ENCODE results near the gene EPB41. TPM values are rescaled to one million over a fixed set of nuclear protein-coding genes. Genes with fewer than 3 reads are reported as not detected.
A peak's percentile ranks its signal among the peaks of the same experiment; 100 is the strongest.

Gene EPB41
- total RNA-seq, 3 donors from 2014 or later (not counting 1 experiment from before 2014, with no cell fraction given), result 151 to 196 (median 172) TPM

GRCh38 chr1:29011775-29012174 is 97.4 kb downstream of the EPB41 start:
- Mint-ChIP-seq H3K4me3 (no peak overlapping the region), H3K27me3 (ENCODE audit: low read depth in 2 of 2) (no peaks in the 10 kb centered on the region), H3K9me3 (no peaks in the 10 kb centered on the region), H3K4me1 (peaks cover 8 to 18% of the 10 kb centered on the region in 2 donors), H3K36me3 (no peaks in the 10 kb centered on the region), H3K27ac (no peak overlapping the region)
- no peaks in the 10 kb centered on the region for H3K9me3 ChIP-seq (ENCODE audit: control insufficient read depth, insufficient read depth, low read length)
- H3K27ac ChIP-seq (ENCODE audit: low read length), result no peak overlapping the region
- intact Hi-C loops (cut with micrococcal nuclease), result no loop called here
- H3K27me3 ChIP-seq (ENCODE audit: control insufficient read depth, insufficient read depth, low read length), result no peaks in the 10 kb centered on the region
- DNase-seq, result no peak
- no peak overlapping the region for H3K4me3 ChIP-seq (ENCODE audit: low read length)
- H3K4me1 ChIP-seq (ENCODE audit: control insufficient read depth, insufficient read depth, low read length), result no peaks in the 10 kb centered on the region
- H3K36me3 ChIP-seq (ENCODE audit: control insufficient read depth, insufficient read depth, low read length), result peaks cover 17% of the 10 kb centered on the region
- 95% methylated on average over 3 of the region's 3 CpGs for WGBS (ENCODE audit: insufficient coverage)
- ATAC-seq, result no peak
- TF ChIP-seq CTCF (IDR thresholded peaks at IDR 0.05), result no peak

GRCh38 chr1:29017235-29017634 is 102.9 kb downstream of the EPB41 start:
- no peaks in the 10 kb centered on the region for H3K27me3 Mint-ChIP-seq (ENCODE audit: low read depth in 2 of 2)
- Histone ChIP-seq H3K27me3 (ENCODE audit: control insufficient read depth, insufficient read depth, low read length) (no peaks in the 10 kb centered on the region), H3K9me3 (ENCODE audit: control insufficient read depth, insufficient read depth, low read length) (no peaks in the 10 kb centered on the region), H3K27ac (ENCODE audit: low read length) (no peak overlapping the region), H3K36me3 (ENCODE audit: control insufficient read depth, insufficient read depth, low read length) (peaks cover 27% of the 10 kb centered on the region), H3K4me1 (ENCODE audit: control insufficient read depth, insufficient read depth, low read length) (no peaks in the 10 kb centered on the region), H3K4me3 (ENCODE audit: low read length) (no peak overlapping the region)
- TF ChIP-seq CTCF (IDR thresholded peaks at IDR 0.05), result no peak
- no peaks in the 10 kb centered on the region for H3K36me3 Mint-ChIP-seq
- peak; percentile 72 to 92 (median 91) for ATAC-seq
- 35% methylated on average over 3 of the region's 5 CpGs for WGBS (ENCODE audit: insufficient coverage)
- no peaks in the 10 kb centered on the region for H3K9me3 Mint-ChIP-seq
- intact Hi-C loops (cut with micrococcal nuclease), result no loop called here
- peaks cover 14 to 18% of the 10 kb centered on the region in 2 donors for H3K4me1 Mint-ChIP-seq
- peak in 1 of 2 donors; percentile 14 for DNase-seq
- no peak overlapping the region for H3K4me3 Mint-ChIP-seq
- peak overlapping the region; percentile 37 to 65 for H3K27ac Mint-ChIP-seq

- Histone ChIP-seq H3K27ac (ENCODE audit: low read length) (no peak overlapping the region), H3K4me3 (ENCODE audit: low read length) (no peak overlapping the region), H3K9me3 (ENCODE audit: control insufficient read depth, insufficient read depth, low read length) (no peaks in the 10 kb centered on the region), H3K4me1 (ENCODE audit: control insufficient read depth, insufficient read depth, low read length) (no peaks in the 10 kb centered on the region), H3K27me3 (ENCODE audit: control insufficient read depth, insufficient read depth, low read length) (no peaks in the 10 kb centered on the region), H3K36me3 (ENCODE audit: control insufficient read depth, insufficient read depth, low read length) (peaks cover 25% of the 10 kb centered on the region)
- DNase-seq (no peak), ATAC-seq (no peak)
- no peak for TF ChIP-seq CTCF (IDR thresholded peaks at IDR 0.05)
- no peaks in the 10 kb centered on the region for H3K27me3 Mint-ChIP-seq (ENCODE audit: low read depth in 2 of 2)
- intact Hi-C loops (cut with micrococcal nuclease), result no loop called here
- peaks cover 14 to 18% of the 10 kb centered on the region in 2 donors for H3K4me1 Mint-ChIP-seq
- H3K4me3 Mint-ChIP-seq, result no peak overlapping the region
- H3K36me3 Mint-ChIP-seq, result no peaks in the 10 kb centered on the region
- WGBS (ENCODE audit: insufficient coverage), result 97% methylated on average over 6 of the region's 8 CpGs
- no peaks in the 10 kb centered on the region for H3K9me3 Mint-ChIP-seq
- H3K27ac Mint-ChIP-seq, result peak overlapping the region; percentile 37 to 65
Observed at GRCh38 chr1:29017975-29018712, 103.8 kb downstream of the EPB41 start.

GRCh38 chr1:29022620-29023019 is 108.3 kb downstream of the EPB41 start:
- Mint-ChIP-seq H3K27ac (no peak overlapping the region), H3K36me3 (no peaks in the 10 kb centered on the region), H3K27me3 (ENCODE audit: low read depth in 2 of 2) (no peaks in the 10 kb centered on the region), H3K4me1 (peaks cover 7 to 21% of the 10 kb centered on the region in 2 donors), H3K4me3 (no peak overlapping the region), H3K9me3 (no peaks in the 10 kb centered on the region)
- peaks cover 20% of the 10 kb centered on the region for H3K36me3 ChIP-seq (ENCODE audit: control insufficient read depth, insufficient read depth, low read length)
- DNase-seq, result no peak
- TF ChIP-seq CTCF (IDR thresholded peaks at IDR 0.05), result no peak
- no peak overlapping the region for H3K4me3 ChIP-seq (ENCODE audit: low read length)
- no peaks in the 10 kb centered on the region for H3K4me1 ChIP-seq (ENCODE audit: control insufficient read depth, insufficient read depth, low read length)
- ATAC-seq, result no peak
- no peaks in the 10 kb centered on the region for H3K9me3 ChIP-seq (ENCODE audit: control insufficient read depth, insufficient read depth, low read length)
- intact Hi-C loops (cut with micrococcal nuclease), result no loop called here
- no peak overlapping the region for H3K27ac ChIP-seq (ENCODE audit: low read length)
- WGBS (ENCODE audit: insufficient coverage), result 98% methylated on average over 3 of the region's 3 CpGs
- no peaks in the 10 kb centered on the region for H3K27me3 ChIP-seq (ENCODE audit: control insufficient read depth, insufficient read depth, low read length)
